ENCODE data around the gene MEIOSIN.
A peak's percentile ranks its signal among the peaks of the same experiment; 100 is the strongest.

Gene MEIOSIN

DNA sequence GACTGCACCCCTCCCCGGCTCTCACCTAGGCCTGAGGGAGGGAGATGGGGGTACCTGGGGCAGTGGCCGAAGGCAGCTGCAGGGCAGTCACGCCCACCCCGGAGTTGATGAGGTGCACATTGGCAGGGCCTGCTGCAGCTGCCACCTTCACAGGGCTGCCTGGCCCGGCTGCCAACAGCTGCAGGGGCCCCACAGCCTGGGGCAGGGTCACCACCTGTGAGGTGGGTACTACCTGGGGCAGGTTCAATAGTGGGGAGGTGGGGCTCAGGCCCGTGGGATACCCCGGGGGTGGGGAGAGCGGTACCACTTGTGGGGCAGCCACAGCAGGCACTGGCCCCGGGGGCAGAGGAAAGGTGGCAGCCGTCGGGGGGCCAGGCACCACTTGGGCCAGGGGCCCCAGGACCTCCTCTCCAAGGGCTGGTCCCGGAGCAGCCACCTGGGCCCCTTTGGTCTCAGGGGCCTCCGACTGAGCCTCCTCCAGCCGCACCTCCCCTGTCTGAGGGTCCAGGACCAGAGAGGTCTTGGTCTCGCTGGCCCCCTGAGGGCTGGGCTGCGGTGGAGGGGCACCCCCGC is 33.1 kb downstream of the MEIOSIN start:
- no peak for DNase-seq

DNA sequence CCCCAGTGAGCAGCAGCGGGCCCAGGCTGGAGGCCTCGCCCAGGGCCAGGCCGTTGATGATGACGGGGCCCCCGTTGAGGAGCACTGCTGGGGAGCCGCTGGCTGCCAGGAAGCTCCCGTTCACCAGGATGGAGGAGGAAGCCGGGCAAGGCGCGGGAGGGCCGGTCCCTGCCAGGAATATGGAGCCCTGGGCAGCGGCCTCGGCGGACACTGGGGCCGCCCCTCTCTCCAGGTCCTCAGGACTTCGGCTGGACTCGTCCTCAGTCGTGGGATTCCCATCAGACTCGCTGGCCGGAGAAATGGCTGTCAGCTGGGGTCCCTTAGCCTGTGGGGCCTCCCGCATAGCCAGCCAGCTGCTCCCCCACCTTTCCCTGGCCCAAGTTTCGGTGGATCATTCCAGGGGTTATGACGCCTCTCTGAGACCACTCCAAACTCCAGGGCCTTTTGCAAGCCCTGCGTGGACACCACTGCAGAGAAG is 33.7 kb downstream of the MEIOSIN start:
- no peak for DNase-seq

DNA sequence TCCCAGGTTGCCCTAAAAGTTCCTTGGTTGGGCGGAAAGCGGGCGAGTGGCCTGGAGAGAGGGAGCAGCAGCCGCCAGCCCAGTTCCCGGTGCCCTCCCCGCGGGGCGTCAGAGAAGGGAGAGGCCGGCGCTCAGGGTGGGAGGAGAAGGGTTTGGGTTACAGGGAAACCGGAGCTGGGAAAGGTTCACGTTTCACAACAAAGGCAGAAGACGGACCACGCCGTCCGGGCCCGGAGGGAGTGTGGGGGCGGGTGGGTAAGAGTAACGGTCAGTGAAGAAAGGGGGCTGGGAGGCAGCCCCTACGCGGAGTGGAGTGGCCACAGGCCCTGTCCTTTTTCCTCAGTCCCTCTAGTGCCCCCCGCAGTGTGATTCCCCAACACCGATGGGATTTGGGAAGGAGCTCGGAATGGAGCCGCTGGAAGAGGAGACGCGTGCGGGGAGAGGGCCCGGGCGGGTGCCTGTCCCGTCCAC is 34.2 kb downstream of the MEIOSIN start:
- peak; percentile 52 for DNase-seq

DNA sequence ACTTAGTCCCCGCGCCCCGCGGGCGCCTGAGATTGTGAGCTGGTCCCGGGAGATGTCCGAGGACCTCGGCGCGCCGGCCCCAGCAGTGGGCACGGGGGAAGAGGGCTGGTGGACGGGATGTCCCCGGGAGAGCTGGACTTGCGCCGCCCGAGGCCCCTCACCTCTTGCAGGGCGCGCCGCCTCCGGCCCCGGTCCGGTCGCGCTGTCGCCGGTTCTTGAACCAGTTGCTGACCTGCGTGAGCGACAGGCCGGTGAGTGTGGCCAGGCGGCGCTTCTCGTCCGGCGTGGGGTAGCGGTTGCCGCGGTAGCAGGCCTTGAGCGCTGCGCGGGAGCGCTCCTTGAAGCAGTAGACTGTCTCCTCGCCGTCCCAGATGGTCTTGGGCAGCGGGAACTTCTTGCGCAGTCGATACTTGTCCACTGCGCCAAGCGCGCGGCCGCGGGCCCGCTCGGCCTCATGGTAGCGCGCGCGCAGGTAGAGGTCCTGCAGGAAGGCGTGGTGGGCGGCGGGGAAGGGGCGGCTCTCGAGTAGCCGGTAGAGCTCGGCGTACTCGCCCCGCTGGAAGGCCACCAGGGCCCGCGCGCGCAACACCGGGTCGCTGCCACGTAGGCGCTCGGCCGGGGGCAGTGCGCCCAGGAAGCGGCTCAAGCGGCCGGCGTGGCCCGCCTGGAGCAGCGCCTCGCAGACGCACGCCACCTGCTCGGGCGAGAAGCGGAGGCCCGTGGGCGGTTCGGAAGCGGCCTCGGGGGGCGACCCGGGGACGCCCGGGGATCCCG is 34.8 kb downstream of the MEIOSIN start:
- peak; percentile 72 for DNase-seq

DNA sequence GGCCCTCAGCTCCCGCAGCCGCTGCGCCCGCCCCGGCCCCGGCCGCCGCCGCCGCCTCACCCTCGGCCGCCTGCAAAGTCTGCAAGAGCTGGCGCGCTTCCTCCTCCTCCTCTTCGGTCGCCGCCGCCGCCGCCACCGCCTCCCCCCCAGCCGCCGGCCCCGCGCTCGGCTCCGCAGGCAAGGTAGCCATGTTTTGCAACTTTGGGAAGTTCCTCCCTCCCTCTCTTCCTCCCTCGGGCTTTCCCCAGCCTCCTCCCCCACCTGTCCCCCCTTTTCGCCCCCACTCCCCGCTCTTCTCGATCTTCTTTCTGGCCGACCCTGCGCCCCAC is 35.4 kb downstream of the MEIOSIN start:
- peak; percentile 54 for DNase-seq

DNA sequence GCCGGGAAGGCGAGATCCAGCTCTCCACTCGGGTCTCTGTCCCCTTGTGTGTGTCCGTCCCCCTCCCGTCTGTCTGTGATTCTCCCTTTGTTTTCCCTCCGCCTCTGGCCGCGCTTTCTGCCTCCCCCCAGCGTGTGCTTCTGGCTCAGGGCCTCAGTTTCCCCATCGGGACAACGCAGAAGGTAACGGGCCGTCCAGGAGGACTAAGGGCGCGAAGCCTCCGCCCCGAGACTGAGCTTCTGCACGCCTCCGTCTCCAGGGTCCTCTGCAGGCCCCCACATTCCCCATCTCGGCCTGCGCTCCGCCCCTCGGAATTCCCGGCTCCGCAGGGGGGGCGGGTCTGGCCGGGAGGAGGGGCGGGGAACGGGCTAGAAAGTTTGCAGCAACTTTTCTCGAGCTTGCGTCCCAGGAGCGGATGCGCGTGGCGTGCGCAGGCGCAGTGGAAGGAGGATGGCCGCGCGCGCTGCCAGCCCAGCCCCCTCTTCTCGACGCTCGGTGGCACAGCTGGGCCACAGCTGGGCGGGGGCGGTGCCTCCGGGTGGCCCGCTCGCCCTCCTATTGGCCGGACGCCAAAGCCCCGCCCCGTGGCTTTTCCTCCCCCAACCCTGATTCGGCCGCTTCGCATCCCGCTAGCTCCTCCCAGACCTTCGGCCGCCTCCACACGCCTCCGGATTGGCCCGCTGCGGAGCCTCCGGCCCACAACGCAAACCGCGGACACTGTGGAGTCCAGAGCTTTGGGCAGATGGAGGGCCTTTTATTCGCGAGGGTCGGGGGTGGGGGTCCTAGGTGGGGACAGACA is 35.9 kb downstream of the MEIOSIN start, which contains the start of gene SIX5:
TSS of gene SIX5 (minus strand) at position 269 of the 799 bp plus-strand sequence. CDS start 408 bp downstream, outside the sequence.
- DNase-seq, result peak; percentile 98

DNA sequence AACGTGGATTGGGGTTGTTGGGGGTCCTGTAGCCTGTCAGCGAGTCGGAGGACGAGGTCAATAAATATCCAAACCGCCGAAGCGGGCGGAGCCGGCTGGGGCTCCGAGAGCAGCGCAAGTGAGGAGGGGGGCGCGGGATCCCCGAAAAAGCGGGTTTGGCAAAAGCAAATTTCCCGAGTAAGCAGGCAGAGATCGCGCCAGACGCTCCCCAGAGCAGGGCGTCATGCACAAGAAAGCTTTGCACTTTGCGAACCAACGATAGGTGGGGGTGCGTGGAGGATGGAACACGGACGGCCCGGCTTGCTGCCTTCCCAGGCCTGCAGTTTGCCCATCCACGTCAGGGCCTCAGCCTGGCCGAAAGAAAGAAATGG is 36.6 kb downstream of the MEIOSIN start:
- peak; percentile 72 for DNase-seq

DNA sequence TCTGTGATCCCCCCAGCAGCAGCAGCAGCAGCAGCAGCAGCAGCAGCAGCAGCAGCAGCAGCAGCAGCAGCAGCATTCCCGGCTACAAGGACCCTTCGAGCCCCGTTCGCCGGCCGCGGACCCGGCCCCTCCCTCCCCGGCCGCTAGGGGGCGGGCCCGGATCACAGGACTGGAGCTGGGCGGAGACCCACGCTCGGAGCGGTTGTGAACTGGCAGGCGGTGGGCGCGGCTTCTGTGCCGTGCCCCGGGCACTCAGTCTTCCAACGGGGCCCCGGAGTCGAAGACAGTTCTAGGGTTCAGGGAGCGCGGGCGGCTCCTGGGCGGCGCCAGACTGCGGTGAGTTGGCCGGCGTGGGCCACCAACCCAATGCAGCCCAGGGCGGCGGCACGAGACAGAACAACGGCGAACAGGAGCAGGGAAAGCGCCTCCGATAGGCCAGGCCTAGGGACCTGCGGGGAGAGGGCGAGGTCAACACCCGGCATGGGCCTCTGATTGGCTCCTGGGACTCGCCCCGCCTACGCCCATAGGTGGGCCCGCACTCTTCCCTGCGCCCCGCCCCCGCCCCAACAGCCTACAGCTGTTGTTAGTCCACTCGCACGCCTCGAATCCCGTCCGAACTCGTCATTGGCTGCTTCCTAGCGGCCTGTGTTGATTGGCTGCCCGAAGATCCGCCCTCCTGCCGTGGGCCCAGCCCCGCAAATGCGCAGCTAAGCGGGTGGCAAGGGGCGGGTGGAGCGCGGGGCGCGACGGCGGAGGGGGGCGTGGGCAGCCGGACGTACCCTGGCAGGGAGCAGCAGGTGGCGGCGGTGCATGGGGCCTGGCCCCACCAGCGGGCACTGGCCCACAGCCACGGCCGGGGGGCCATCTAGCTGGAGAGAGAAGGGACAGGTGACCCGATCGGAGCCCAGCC is 37.2 kb downstream of the MEIOSIN start:
- DNase-seq, result peak; percentile 100

DNA sequence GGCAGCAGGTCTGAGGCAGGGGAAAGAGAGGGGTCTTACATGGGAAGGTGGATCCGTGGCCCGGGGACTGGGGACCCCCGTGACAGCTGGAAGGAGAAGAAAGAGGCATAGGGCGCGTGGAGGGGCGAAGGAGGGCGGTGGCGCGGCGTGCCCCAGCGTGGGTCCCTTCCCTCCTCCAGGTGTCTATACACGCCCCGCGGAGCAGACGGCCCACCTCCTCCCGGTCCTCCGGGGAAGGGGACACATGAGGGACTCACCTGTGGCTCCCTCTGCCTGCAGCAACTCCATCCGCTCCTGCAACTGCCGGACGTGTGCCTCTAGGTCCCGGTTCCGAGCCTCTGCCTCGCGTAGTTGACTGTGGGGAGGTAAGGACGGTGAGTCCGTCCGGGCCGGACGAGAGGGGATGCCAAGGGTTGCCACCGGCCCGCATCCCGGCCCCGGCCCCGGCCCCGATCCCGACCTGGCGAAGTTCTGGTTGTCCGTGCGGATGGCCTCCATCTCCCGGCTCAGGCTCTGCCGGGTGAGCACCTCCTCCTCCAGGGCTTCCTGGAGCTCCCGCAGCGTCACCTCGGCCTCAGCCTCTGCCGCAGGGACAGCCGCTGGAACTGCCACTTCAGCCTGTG is 38.2 kb downstream of the MEIOSIN start:
- no peak for DNase-seq

DNA sequence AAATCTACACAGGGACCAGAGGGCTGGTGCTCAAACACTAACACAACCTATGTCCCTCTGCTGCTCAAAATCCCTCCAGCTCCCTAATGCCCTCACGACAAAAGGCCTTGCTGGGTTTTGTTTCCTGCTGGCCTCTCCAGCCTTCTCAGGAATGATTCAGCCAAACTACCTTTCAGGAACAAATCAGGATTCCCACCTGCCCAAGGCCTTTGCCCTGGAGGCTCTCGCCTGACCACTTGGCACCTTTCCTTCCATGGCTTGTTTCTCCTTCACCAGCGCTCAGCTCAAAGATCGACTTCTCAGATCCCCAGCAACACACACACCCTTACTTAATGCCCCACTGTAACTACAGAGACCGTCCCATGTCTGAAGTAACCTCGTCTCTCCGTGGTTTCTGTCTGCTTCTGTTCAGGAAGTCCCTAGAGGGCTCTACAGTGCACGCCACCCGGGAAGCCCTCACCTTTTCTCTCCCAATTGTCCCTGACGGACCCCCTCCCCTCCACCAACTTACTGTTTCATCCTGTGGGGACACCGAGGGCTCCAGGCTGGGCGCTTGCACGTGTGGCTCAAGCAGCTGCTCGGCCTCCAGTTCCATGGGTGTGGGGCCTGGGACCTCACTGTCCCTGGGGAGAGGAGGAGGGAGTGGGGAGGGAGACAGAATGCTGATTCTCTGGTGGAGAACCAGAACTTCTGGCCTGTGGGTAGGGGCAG is 39.0 kb downstream of the MEIOSIN start:
- DNase-seq, result no peak

DNA sequence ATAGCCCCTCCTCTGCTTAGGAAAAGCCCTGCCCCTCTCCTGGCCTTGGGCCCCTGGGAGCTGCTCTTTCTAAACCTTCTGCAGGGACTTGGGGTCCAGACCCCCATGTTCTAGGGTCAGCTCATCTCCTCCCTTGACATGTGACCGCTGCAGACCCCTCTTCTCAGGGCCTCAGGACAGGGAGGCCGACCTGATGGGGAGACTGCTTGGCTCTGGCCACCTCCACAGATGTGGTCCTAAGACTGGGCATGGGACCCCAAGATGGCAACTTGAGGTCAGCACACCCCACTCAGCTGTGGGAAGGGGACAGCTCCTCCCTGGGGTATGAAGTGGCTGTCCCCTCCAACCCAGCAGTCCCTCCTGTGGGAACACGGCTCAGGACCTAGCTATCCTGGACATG is 39.7 kb downstream of the MEIOSIN start:
- DNase-seq, result no peak

DNA sequence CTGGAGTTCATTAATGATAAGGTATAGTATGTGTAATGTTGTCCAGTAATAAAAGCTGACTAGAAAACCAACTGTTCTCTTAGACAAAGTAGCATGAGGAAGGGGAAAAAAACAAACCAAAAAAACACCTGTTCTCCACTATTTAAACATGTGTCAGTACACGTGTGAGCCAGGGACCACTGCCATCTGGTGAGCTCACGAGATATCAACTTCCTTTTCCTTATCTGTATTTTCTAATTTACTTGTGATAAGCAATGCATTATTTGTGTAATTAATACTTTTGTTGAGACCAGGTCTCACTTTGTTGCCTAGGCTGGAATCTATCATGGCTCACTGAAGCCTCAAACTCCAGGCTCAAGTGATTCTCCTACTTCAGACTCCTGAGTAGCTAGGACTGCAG is 40.1 kb downstream of the MEIOSIN start:
- DNase-seq, result no peak

DNA sequence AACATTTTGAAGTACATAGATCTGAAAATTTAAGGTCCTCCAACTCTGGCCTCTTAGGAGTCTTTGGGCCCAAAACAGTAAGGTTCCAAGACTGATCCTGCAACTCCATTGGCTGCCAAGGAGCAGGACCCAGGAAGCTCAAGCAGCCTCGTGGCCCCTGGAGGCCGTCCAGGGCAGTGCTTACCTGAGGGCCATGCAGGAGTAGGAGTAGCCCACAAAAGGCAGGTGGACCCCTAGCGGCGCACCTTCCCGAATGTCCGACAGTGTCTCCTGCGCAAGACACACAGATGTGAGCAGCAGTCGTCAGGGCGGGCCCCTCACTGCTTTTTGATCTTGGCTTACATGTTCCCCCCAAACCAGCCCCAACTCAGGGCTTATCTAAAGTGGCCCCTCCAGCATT is 41.5 kb downstream of the MEIOSIN start:
- DNase-seq, result peak; percentile 34

DNA sequence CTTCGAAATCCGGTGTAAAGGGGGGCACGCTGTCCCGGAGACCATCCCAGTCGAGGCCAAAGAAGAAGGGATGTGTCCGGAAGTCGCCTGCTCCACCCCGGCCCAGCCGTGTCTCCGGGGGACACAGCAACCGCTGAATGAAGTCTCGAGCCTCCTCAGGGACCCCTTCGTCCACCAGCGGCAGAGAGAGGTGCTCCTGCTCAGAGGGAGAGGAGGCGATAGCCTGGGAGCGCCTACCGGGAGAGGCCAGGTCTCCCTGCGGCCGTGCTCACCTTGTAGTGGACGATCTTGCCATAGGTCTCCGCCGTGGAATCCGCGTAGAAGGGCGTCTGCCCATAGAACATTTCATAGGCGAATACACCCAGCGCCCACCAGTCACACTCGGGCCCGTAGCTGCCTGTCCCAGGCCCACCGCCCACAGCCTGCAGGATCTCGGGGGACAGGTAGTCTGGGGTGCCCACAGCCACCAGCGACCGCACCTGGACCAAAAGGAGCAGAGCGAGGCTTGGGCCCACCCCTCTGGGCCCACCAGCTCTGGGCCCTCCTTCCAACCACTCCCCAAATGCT is 44.2 kb downstream of the MEIOSIN start:
- DNase-seq, result no peak

DNA sequence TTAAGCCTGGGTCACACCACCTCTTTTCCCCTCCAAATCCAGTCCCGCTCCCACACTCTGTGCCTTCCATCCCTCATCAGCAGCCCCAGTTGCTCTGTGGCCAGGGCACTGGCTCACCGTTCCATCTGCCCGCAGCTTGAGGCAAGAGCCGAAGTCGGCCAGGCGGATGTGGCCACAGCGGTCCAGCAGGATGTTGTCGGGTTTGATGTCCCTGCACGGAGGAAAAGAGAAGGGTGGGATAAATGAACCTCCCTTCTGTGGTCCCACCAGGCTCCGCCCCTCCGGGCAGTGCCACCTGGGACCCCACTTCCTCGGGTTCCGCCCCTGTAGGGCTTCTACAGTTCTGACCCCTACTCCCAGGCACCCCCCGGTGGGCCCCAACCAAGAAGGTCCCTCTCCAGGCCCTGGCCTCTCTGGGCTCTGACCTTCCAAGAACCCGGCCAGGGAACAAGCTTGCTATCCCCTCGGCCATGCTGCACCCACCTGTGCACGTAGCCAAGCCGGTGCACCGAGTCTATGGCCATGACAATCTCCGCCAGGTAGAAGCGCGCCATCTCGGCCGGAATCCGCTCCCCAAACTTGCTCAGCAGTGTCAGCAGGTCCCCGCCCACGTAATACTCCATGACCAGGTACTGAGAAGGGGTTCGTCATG is 44.9 kb downstream of the MEIOSIN start:
- DNase-seq, result no peak

DNA sequence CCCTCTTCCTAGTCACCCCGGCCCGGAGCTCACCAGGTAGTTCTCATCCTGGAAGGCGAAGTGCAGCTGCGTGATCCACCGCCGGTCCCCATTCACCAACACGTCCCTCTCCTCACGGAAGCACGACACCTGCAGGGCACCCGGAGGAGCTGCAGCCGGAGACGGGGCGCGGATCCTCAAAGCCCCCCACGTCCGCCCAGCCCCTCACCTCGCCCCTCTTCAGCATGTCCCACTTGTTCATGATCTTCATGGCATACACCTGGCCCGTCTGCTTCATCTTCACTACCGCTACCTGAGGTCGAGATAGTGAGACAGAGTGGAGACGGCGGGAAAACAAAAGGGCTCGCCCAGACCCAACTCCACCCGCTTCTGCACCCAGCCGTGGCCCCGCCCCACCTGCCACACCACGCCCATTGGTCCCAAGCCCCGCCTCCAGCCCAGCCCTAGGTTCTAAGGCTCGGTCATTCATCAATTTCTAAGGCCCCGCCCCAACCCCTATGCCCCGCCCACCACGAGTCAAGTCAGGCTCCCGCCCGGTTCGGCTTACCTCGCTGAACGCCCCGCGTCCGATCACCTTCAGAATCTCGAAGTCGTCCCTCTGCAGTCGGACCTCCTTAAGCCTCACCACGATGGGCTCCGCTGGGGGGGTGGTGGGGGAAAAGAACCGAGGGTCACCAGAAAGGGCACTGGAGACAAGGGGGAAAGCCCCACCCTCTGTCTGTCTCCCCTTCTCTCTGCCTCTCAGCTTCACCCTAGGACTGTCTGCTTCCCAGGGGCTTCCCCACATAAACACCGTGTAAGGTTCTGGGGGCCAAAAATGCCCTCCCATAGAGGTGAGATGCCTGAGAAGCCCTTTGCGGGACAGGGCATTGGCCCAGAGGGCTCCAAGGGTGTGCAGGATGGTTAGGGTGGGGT is 46.2 kb downstream of the MEIOSIN start:
- DNase-seq, result peak; percentile 94

DNA sequence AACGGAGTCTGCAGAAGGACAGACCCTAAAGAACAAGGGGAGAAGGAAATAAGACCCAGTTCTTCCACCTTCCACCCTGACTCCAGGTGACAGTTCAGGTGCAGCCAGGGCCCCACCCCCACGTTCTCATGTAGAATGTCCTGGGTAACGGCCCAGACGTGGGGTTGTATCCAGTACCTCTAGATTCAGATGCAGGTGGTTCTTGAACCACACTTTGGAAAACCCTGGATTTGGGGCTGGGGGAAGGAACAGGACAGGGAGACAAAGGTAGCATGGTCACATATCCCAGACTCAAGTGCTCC is 46.9 kb downstream of the MEIOSIN start:
- DNase-seq, result no peak

DNA sequence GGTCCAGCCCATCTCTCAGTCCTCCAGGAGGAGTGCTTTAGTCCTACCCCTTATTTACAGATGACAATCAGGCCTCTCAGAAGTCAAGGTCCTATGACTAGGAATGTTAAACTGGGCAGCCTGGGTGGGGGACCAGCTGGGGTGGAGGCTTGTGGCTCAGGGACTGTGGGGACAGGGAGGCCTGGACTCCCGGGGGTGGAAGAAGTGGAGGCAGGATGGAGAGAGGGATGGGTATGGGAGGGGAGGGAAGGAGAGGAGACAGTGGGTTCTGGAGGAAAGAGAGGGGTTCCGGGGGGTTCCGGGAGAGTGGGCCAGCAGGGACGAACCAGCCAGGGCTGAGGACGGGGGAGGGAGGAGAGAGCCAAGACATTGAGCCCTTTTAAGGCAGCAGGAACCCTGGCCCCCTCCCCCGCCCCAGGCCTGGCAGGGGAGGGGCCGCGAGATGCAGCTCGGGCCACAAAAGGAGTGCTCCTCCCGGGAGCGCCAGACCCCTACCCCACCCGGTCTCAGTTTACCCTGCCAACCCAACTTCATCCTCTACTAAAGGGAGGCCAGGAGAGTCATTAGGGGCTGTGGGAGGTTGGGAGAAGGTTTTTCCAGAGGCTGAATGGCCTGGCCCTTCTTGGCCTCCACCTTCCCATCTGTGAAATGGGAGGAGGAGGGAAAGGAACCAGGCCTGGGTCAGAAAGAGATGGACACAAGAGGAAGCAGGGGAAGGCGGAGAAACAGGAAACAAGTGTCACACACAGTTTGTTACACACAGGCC is 47.4 kb downstream of the MEIOSIN start:
- DNase-seq, result no peak

All from NCI-H82 (cell line).